ENCODE measurements around the gene LIMD2. TPM values are rescaled to one million over a fixed set of nuclear protein-coding genes. Genes with fewer than 3 reads are reported as not detected.

LIMD2 gene
- 1 to 10 TPM in 3 of 4 donors, under 1 TPM in 1; 0.97 to 2.8 (median 1.5) TPM for total RNA-seq

DNA sequence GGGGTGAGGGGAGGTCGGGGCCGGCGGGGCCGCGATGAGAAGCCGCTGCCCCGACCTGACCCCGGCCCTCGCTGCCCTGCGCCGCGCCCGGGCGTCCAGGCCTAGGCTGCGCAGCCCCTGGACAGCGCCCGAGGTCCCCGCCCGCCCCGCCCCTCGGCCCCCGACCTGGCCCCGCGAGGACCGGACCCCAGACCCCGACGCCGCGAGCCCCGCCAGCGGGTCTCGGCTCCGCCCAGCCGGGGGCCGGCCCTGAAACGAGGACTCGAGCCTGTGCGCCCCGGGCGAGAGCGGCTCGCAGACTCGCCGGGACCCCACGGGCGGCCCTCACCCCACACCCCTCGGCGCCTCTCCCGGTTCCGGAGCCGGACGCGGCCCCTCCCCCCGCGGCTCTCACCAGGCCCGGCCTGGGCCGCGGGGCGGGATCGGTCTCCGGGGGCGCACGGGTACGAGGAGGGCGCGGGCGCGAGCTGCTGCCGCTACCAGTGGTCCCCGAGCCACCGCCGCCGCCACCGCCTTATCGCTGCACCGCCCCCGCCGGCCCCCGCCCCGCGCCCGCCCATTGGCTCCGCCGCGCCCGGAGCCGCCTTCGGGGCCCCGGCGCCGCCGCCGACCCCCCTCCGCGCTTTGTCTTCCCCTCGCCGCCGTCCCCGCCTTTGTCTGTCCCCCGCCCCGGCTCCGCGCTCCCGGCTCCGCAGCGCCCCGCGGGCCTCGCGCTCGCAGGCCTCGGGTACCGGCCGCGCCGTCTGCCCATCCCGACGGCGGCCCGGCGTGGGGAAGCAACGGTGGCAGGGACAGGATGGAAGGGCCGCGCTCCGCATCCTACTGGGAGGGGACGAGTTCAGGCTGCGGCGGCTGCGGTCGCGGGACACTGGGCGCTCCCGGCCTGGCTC lies at the start of gene LIMD2:
TSS of gene LIMD2 (minus strand) at position 488 of the 890 bp plus-strand sequence. CDS start 827 bp downstream, outside the sequence.
- TF ChIP-seq POLR2A (IDR thresholded peaks at IDR 0.05): no peak
- TF ChIP-seq, protein P1, sequence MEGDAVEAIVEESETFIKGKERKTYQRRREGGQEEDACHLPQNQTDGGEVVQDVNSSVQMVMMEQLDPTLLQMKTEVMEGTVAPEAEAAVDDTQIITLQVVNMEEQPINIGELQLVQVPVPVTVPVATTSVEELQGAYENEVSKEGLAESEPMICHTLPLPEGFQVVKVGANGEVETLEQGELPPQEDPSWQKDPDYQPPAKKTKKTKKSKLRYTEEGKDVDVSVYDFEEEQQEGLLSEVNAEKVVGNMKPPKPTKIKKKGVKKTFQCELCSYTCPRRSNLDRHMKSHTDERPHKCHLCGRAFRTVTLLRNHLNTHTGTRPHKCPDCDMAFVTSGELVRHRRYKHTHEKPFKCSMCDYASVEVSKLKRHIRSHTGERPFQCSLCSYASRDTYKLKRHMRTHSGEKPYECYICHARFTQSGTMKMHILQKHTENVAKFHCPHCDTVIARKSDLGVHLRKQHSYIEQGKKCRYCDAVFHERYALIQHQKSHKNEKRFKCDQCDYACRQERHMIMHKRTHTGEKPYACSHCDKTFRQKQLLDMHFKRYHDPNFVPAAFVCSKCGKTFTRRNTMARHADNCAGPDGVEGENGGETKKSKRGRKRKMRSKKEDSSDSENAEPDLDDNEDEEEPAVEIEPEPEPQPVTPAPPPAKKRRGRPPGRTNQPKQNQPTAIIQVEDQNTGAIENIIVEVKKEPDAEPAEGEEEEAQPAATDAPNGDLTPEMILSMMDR (IDR thresholded peaks at IDR 0.05 in 4 of 5, conservative IDR thresholded peaks at IDR 0.05 in 1 of 5): no peak
- H3K4me3 ChIP-seq: peak within 1 kb of the TSS; percentile 38 to 54 (median 52)
- DNase-seq (no peak), ATAC-seq (peak in 1 of 2 donors; percentile 10)
- H3K27me3 ChIP-seq: peaks cover 5 to 20% (median 10%) of the 10 kb centered on the region in 3 donors
- H3K9me3 ChIP-seq: no peaks in the 10 kb centered on the region
- H3K4me1 ChIP-seq: peaks cover 17 to 24% of the 10 kb centered on the region in 2 donors
- peaks cover 0 to 23% of the 10 kb centered on the region in 2 donors for H3K36me3 ChIP-seq
- intact Hi-C loops (cut with DNase I; ENCODE audit: low total_unique reads): loop anchor here (5.0 kb wide), 2 partner anchors 78 to 273 kb away; partner anchors contain the start of gene MAP3K3
- in situ Hi-C loops (cut with MboI; ENCODE audit: low sequenced_read_pairs in 4 of 4): loop anchor here in 1 of 4 donors (25.0 kb wide), 1 partner anchor 263 kb away; the partner anchor contains the start of gene CYB561
- peak within 1 kb of the TSS in 2 of 4 donors; percentile 39 to 52 for H3K27ac ChIP-seq

DNA sequence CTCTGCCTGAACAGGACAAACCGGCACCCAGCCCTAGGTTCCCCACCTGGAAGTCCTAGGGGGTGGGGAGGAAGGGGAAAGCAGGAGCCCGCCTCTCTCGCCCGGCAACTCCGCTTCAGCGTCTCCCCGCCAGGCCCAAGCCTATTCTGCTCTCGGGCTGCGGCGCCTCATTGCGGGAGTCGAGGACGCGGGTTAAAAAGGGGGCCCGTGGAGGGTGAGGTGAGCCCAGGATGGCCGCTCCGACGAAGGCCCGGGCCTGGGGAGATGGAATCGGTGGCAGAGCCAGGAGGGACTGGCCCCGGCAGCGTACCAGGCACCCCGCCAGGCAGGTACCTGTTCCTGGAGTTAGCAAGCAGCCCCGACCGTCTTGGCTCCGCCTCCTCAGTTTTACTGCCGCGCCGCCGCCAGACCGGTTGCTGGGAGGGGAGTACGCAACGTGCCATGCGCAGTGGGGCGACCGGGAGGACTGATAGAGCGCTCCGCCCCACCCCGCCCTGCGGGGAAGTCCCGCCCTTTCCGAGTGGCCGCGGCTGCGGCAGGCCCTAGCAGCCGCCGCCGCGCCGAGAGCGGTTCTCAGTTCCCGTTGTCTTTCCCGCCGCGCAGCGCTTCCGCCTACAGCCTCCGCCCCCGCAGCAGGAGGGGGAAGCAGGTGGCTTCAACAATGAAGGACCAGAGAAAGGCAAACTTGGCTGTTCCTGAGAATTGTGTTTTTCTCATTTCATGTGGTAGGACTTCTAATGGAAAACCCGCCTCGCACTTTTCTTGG lies 41.7 kb upstream of the LIMD2 start, which contains the start of gene STRADA:
TSS of gene STRADA (minus strand) at position 392 of the 766 bp plus-strand sequence. CDS start 13,430 bp downstream, outside the sequence.
- no peaks in the 10 kb centered on the region for H3K27me3 ChIP-seq
- peak; percentile 98 to 99 for DNase-seq
- peak within 1 kb of the TSS; percentile 77 to 85 (median 82) for H3K4me3 ChIP-seq
- H3K4me1 ChIP-seq: peaks cover 14% of the 10 kb centered on the region in 2 donors
- peak within 1 kb of the TSS; percentile 86 to 92 (median 90) for H3K27ac ChIP-seq
- in situ Hi-C loops (cut with MboI; ENCODE audit: low sequenced_read_pairs in 4 of 4): no loop called here
- H3K36me3 ChIP-seq: peaks cover 3 to 22% of the 10 kb centered on the region in 2 donors
- TF ChIP-seq, protein P1 (IDR thresholded peaks at IDR 0.05 in 4 of 5, conservative IDR thresholded peaks at IDR 0.05 in 1 of 5): no peak
- peak; percentile 58 to 72 for TF ChIP-seq POLR2A (IDR thresholded peaks at IDR 0.05)
- intact Hi-C loops (cut with DNase I; ENCODE audit: low total_unique reads): loop anchor here (1.0 to 10.0 kb wide), 4 partner anchors 32 to 191 kb away; partner anchors contain the start of genes CCDC47, DCAF7, MAP3K3 and SMARCD2
- peak; percentile 94 to 98 for ATAC-seq
- H3K9me3 ChIP-seq: no peaks in the 10 kb centered on the region

DNA sequence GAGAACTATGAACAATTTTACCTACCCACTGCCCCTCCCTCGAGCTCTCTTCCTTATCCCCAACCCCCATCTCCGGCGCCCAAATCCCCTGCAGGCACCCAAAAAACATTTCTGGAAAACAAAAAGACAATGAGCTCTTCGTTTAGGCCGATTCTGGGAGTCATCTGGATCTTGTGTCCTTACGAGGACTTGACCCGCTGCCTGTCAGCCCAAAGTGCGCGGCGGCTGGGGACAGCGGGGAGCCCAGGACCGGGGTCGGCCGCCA lies 41.1 kb upstream of the LIMD2 start:
- ATAC-seq (peak; percentile 24 to 35), DNase-seq (no peak)
- Histone ChIP-seq H3K4me1 (peaks cover 14 to 16% of the 10 kb centered on the region in 2 donors), H3K27ac (peak overlapping the region; percentile 86 to 92 (median 90)), H3K27me3 (no peaks in the 10 kb centered on the region), H3K36me3 (peaks cover under 1 to 17% of the 10 kb centered on the region in 2 donors), H3K9me3 (no peaks in the 10 kb centered on the region), H3K4me3 (peak overlapping the region; percentile 77 to 85 (median 82))
- in situ Hi-C loops (cut with MboI; ENCODE audit: low sequenced_read_pairs in 4 of 4): no loop called here
- intact Hi-C loops (cut with DNase I; ENCODE audit: low total_unique reads): loop anchor here (1.0 to 10.0 kb wide), 4 partner anchors 32 to 190 kb away; partner anchors contain the start of genes CCDC47, DCAF7, MAP3K3 and SMARCD2
- no peak for TF ChIP-seq POLR2A (IDR thresholded peaks at IDR 0.05)
- TF ChIP-seq, protein P1 (IDR thresholded peaks at IDR 0.05 in 4 of 5, conservative IDR thresholded peaks at IDR 0.05 in 1 of 5): no peak

DNA sequence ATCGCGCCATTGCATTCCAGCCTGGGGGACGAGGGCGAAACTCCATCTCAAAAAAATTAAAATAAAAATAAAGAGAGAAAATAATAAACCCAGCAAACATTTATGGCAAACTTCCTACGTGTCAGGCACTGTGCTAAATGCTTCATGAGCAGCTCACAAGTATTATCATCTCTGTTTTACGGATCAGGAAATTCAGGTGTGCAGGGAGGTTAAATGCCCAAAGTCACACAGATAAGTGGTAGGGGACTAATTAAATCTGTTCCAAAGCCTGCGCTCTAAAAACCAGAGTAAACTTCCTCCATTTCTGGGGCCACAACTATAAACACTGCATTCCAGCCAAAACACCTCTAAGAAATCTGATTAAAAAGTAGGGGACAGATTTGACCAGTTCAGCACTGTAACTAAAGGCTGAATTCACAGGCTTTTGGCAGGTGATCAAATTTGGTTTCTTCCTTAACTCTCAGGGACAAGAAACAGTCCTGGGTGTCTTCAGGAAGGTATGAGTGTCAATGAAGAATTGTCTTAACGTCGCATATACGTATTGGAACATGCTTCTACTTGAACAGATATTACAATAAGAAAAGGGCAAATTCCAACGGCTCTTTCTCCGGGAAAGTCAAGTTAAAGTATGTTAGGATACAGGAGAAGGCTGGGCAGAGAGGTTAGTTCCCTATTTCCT lies 40.7 kb upstream of the LIMD2 start:
- Histone ChIP-seq H3K36me3 (peaks cover 0 to 12% of the 10 kb centered on the region in 2 donors), H3K9me3 (no peaks in the 10 kb centered on the region), H3K27me3 (no peaks in the 10 kb centered on the region), H3K27ac (peak overlapping the region; percentile 86 to 92 (median 90)), H3K4me1 (peaks cover 14 to 17% of the 10 kb centered on the region in 2 donors), H3K4me3 (peak overlapping the region; percentile 77 to 85 (median 82))
- intact Hi-C loops (cut with DNase I; ENCODE audit: low total_unique reads) (loop anchor here (1.0 to 10.0 kb wide), 4 partner anchors 33 to 190 kb away; partner anchors contain the start of genes CCDC47, DCAF7, MAP3K3 and SMARCD2), in situ Hi-C loops (cut with MboI; ENCODE audit: low sequenced_read_pairs in 4 of 4) (no loop called here)
- DNase-seq (no peak), ATAC-seq (no peak)
- TF ChIP-seq, protein P1 (IDR thresholded peaks at IDR 0.05 in 4 of 5, conservative IDR thresholded peaks at IDR 0.05 in 1 of 5): no peak
- no peak for TF ChIP-seq POLR2A (IDR thresholded peaks at IDR 0.05)
